ENCODE data around the gene TAF13. TPM values are rescaled to one million over a fixed set of nuclear protein-coding genes. Genes with fewer than 3 reads are reported as not detected.

Gene TAF13
- total and polyA plus RNA-seq, 8 donors: 27.9 to 66.7 (median 36.3) TPM

GRCh38 chr1:109091839-109092193 lies 16.0 kb upstream of the TAF13 start:
- ATAC-seq: no peak
- peaks cover 0 to 25% of the 10 kb centered on the region in 2 donors for H3K36me3 ChIP-seq
- intact Hi-C loops (cut with DNase I): no loop called here

GRCh38 chr1:109091078-109091838 lies 15.5 kb upstream of the TAF13 start:
- intact Hi-C loops (cut with DNase I): no loop called here
- Histone ChIP-seq H3K27me3 (no peaks in the 10 kb centered on the region), H3K36me3 (peaks cover 0 to 25% of the 10 kb centered on the region in 2 donors), H3K9me3 (no peaks in the 10 kb centered on the region), H3K27ac (peak overlapping the region; percentile 96 to 99), H3K4me3 (peak overlapping the region; percentile 74 to 90), H3K4me1 (peaks cover 0 to 62% of the 10 kb centered on the region in 2 donors)
- TF ChIP-seq CTCF (IDR thresholded peaks at IDR 0.05): no peak
- DNase-seq (no peak), ATAC-seq (peak; percentile 78)

More at GRCh38 chr1:109091839-109092193, 16.0 kb upstream of the TAF13 start:
- Histone ChIP-seq H3K4me1 (peaks cover 0 to 61% of the 10 kb centered on the region in 2 donors), H3K27ac (peak overlapping the region; percentile 96 to 99), H3K27me3 (no peaks in the 10 kb centered on the region), H3K9me3 (no peaks in the 10 kb centered on the region), H3K4me3 (peak overlapping the region; percentile 74 to 90)
- DNase-seq: no peak
- TF ChIP-seq CTCF (IDR thresholded peaks at IDR 0.05): no peak

- ATAC-seq (peak; percentile 96), DNase-seq (peak; percentile 90 to 96 (median 95))
- no peaks in the 10 kb centered on the region for H3K27me3 ChIP-seq
- peaks cover 0 to 55% of the 10 kb centered on the region in 2 donors for H3K4me1 ChIP-seq
- H3K36me3 ChIP-seq: peaks cover 0 to 25% of the 10 kb centered on the region in 2 donors
- peak within 1 kb of the TSS; percentile 96 to 99 for H3K27ac ChIP-seq
- intact Hi-C loops (cut with DNase I): no loop called here
- H3K9me3 ChIP-seq: no peaks in the 10 kb centered on the region
- TF ChIP-seq CTCF (IDR thresholded peaks at IDR 0.05): no peak
- H3K4me3 ChIP-seq: peak within 1 kb of the TSS; percentile 74 to 90
These were observed 14.6 kb upstream of the TAF13 start, which contains the start of gene TMEM167B for GRCh38 chr1:109090196-109091077. TMEM167B (plus strand) TSS chr1:109090764; CDS start chr1:109090873, 109 bp downstream.

GRCh38 chr1:109089242-109090015 lies 13.6 kb upstream of the TAF13 start:
- H3K4me1 ChIP-seq: peaks cover 0 to 45% of the 10 kb centered on the region in 2 donors
- H3K9me3 ChIP-seq: no peaks in the 10 kb centered on the region
- DNase-seq: peak in 3 of 4 donors; percentile 72 to 88 (median 78)
- H3K36me3 ChIP-seq: peaks cover 0 to 17% of the 10 kb centered on the region in 2 donors
- no peaks in the 10 kb centered on the region for H3K27me3 ChIP-seq
- peak overlapping the region; percentile 74 to 90 for H3K4me3 ChIP-seq
- TF ChIP-seq CTCF (IDR thresholded peaks at IDR 0.05): peak; percentile 34 to 61
- ATAC-seq: peak; percentile 57
- H3K27ac ChIP-seq: peak overlapping the region; percentile 96 to 99
- intact Hi-C loops (cut with DNase I): no loop called here

Measured in left lung (tissue), 10 donors.